ENCODE results near the gene HMGXB4. TPM values are rescaled to one million over a fixed set of nuclear protein-coding genes. Genes with fewer than 3 reads are reported as not detected.

The HMGXB4 gene
- total RNA-seq, 2 donors from 2014 or later = 15.0 to 36.5 TPM

DNA sequence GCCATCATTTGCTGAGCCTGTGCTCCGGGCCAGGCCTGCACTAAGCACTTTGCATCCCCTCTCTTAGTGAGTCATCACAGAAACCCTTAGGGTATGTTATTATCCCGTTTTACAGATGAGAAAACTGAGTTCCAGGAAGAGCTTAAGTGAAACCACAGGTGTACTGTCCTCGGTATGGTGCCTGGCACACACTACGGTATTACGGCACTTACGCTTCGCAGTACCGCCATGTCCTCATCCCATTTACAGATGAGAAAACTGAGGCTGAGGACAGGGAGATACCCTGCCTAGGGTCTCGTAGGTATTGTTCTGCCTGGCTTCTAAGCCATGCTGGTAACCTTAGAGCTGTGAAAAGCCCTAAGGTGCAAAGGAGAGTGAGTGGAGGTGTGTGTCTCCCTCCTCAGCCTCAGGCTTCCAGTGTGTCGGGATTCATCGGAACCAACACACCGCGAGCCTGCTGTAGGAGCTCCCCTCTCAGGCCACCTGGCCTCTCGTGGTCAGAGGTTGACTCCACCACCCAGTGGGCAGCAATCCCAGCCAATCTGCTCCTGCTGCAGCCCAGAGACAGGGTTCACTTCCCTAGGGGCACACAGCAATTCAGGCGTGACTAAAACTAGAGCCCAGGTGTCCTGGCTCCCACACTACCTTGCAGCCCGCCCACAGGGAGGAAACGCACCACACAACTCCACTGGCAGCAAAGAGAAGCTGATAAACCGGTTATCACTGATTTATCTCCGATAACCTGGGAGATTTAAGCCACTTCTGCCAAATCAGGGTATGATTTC is 84.0 kb downstream of the HMGXB4 start:
- Histone ChIP-seq H3K27me3 (replicated peaks; ENCODE audit: insufficient read depth) (no peaks in the 10 kb centered on the region), H3K27ac (no peak overlapping the region), H3K4me3 (no peak overlapping the region), H3K4me1 (replicated peaks) (no peaks in the 10 kb centered on the region), H3K9me3 (no peaks in the 10 kb centered on the region), H3K36me3 (peaks cover 7 to 17% of the 10 kb centered on the region in 2 donors)
- intact Hi-C loops (cut with DNase I) = no loop called here
- DNase-seq (ENCODE audit: low spot score) = no peak
- TF ChIP-seq POLR2A (IDR thresholded peaks at IDR 0.05) = no peak
- TF ChIP-seq, protein P1, sequence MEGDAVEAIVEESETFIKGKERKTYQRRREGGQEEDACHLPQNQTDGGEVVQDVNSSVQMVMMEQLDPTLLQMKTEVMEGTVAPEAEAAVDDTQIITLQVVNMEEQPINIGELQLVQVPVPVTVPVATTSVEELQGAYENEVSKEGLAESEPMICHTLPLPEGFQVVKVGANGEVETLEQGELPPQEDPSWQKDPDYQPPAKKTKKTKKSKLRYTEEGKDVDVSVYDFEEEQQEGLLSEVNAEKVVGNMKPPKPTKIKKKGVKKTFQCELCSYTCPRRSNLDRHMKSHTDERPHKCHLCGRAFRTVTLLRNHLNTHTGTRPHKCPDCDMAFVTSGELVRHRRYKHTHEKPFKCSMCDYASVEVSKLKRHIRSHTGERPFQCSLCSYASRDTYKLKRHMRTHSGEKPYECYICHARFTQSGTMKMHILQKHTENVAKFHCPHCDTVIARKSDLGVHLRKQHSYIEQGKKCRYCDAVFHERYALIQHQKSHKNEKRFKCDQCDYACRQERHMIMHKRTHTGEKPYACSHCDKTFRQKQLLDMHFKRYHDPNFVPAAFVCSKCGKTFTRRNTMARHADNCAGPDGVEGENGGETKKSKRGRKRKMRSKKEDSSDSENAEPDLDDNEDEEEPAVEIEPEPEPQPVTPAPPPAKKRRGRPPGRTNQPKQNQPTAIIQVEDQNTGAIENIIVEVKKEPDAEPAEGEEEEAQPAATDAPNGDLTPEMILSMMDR (IDR thresholded peaks at IDR 0.05) = no peak
- no peak for TF ChIP-seq POLR2AphosphoS5 (IDR thresholded peaks at IDR 0.05)
- WGBS = 88% methylated on average over 19 of the region's 19 CpGs

DNA sequence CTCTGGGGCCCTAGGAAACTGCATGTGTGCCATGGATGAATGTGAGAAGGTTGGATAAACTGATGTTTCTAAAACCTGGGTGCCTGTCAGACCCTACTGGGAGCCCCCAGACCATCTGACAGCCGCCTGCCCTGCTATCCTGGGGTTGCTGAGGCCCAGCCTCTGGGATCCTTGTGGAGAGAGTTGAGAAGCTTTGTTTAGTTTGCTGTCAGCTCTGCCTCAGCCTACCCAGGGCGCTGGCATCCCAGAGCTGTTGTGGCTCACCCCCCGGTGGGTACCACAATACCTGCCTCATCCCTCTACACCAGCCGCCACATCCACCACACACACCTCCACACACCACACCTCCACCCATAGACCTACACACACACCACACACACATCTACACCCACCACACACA is 85.1 kb downstream of the HMGXB4 start:
- WGBS = 95% methylated on average over 4 of the region's 4 CpGs
- H3K27me3 ChIP-seq (replicated peaks; ENCODE audit: insufficient read depth) = no peaks in the 10 kb centered on the region
- intact Hi-C loops (cut with DNase I) = no loop called here
- no peaks in the 10 kb centered on the region for H3K9me3 ChIP-seq
- no peaks in the 10 kb centered on the region for H3K4me1 ChIP-seq (replicated peaks)
- no peak overlapping the region for H3K27ac ChIP-seq
- no peak for DNase-seq (ENCODE audit: low spot score)
- H3K36me3 ChIP-seq = peaks cover 7 to 17% of the 10 kb centered on the region in 2 donors
- H3K4me3 ChIP-seq = no peak overlapping the region
- TF ChIP-seq POLR2A (IDR thresholded peaks at IDR 0.05) = no peak

DNA sequence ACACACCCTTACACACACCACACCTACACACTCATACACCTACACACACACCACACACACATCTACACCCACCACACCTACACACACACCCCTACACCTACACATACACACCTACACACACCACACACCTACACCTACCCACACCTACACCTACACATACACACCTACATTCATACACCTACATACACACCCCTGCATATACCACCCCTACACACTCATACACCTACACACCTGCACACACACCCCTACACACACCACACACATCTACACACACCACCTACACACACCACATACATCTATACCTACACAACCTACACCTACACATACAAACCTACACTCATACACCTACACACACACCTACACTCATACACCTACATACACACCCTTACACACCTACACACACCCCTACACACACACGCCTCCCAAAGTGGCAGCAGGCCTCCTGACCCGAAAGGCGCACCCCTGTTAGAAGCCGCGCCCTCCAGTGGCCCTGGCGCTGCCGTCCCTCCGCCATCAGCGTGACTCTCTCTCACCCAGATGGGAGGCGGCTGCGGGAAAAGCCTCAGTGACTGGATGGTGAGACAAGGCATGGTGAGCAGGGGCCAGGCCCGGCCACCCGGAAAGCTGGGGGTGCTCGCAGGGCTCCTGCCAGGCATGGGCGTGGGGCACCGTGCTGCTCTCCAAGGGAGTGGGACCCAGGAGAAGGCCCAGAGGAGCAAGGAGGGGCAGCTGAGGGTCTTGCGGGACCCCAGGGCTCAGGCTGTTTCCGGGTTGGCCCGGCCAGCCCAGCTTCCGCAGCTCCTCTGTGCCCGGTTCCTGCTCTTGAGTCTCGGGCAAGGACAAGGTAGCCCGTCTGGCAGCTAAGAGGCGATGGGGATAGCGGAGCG is 86.6 kb downstream of the HMGXB4 start:
- Histone ChIP-seq H3K36me3 (peaks cover 1 to 9% of the 10 kb centered on the region in 2 donors), H3K27me3 (replicated peaks; ENCODE audit: insufficient read depth) (no peaks in the 10 kb centered on the region), H3K27ac (no peak overlapping the region), H3K4me3 (no peak overlapping the region), H3K4me1 (replicated peaks) (no peaks in the 10 kb centered on the region), H3K9me3 (no peaks in the 10 kb centered on the region)
- WGBS = 96% methylated on average over 26 of the region's 26 CpGs
- DNase-seq (ENCODE audit: low spot score) = no peak
- TF ChIP-seq, protein P1 (IDR thresholded peaks at IDR 0.05) = no peak
- TF ChIP-seq POLR2A (IDR thresholded peaks at IDR 0.05) = no peak
- no peak for TF ChIP-seq POLR2AphosphoS5 (IDR thresholded peaks at IDR 0.05)
- intact Hi-C loops (cut with DNase I) = no loop called here

DNA sequence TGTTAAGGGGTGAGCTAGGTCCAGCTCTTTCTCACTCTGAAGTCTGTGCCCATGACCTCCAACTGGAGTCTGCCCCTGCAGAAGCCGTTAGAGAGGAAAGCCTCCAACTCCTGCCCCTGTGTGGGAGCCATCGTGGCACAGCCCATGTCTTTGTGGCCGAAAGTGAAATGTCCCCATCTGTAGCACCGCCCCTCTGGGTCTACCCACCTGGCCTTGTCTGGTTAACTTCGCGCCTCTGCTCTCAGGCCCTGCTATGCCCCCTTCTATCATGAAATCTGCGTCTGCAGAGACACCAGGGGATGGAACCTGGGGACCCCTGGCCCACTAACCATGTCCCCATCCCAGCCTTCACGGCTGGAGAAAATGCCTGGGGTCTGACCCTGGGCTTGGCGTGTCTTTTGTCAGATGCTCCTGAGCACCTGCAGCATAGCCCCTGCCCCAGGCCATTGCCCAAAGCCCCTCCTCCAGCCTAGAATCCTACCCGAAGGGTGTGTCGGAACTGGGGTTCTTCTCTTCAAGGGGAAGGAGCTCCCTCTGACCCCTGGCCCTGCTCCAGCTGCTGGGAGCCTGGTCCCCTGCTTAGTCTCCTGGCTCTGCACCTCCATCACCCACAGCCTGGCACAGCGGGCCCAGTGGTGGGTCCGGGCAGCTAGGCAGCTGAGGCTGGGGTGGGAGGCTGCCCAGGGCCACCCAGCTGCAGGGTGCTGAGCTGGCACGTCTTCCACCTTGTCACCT is 87.8 kb downstream of the HMGXB4 start:
- intact Hi-C loops (cut with DNase I) = no loop called here
- no peaks in the 10 kb centered on the region for H3K4me1 ChIP-seq (replicated peaks)
- TF ChIP-seq POLR2AphosphoS5 (IDR thresholded peaks at IDR 0.05) (no peak), POLR2A (IDR thresholded peaks at IDR 0.05) (no peak)
- TF ChIP-seq, protein P1 (IDR thresholded peaks at IDR 0.05) = no peak
- whole genome bisulfite sequencing = 88% methylated on average over 14 of the region's 14 CpGs
- no peaks in the 10 kb centered on the region for H3K27me3 ChIP-seq (replicated peaks; ENCODE audit: insufficient read depth)
- H3K9me3 ChIP-seq = no peaks in the 10 kb centered on the region
- DNase-seq (ENCODE audit: low spot score) = no peak
- H3K36me3 ChIP-seq = peaks cover 0 to 9% of the 10 kb centered on the region in 2 donors
- no peak overlapping the region for H3K4me3 ChIP-seq
- H3K27ac ChIP-seq = no peak overlapping the region

Small RNAs within 50 kb of the gene (microRNA-seq; reads per million reads assigned to microRNA genes)
- gene MIR3909 = 5.7 reads per million, percentile 45 among the genes with 10 or more reads in this experiment
- gene MIR6069 = not detected

Small RNAs within 50 kb of the gene (small RNA-seq; reads per million reads assigned to genes)
- gene MIR3909 = 0.40 to 0.93 reads per million in 2 donors
- 0 reads per million in 2 donors for gene MIR6069
- gene RNU7-167P = 0 reads per million in 2 donors

Other genes starting within 250 kb of the HMGXB4 start
- 1 to 10 TPM in 1 of 2 donors, under 1 TPM in 1; 0.14 to 1.9 TPM for gene ISX, start 191.3 kb upstream of the HMGXB4 start, total RNA-seq
- gene TOM1, start 42.4 kb downstream of the HMGXB4 start, total RNA-seq = 10 to 100 TPM; 65.6 to 68.6 TPM
- 10 to 100 TPM in 1 of 2 donors, 1 to 10 TPM in 1; 3.5 to 31.5 TPM for gene HMOX1, start 123.6 kb downstream of the HMGXB4 start, total RNA-seq
- gene MCM5, start 142.6 kb downstream of the HMGXB4 start, total RNA-seq = 10 to 100 TPM; 42.2 to 51.8 TPM